HG02852 (cell line): ENCODE measurements around the gene MYL9.

Experiments used
- ATAC-seq: cut with Tn5 transposase; IDR thresholded peaks from one replicate; pipeline ENCODE4 v1.9.1; 2021; ENCODE audit warnings: mild to moderate bottlenecking, moderate library complexity; ENCODE audit not compliant: unreplicated experiment

MYL9 gene

DNA sequence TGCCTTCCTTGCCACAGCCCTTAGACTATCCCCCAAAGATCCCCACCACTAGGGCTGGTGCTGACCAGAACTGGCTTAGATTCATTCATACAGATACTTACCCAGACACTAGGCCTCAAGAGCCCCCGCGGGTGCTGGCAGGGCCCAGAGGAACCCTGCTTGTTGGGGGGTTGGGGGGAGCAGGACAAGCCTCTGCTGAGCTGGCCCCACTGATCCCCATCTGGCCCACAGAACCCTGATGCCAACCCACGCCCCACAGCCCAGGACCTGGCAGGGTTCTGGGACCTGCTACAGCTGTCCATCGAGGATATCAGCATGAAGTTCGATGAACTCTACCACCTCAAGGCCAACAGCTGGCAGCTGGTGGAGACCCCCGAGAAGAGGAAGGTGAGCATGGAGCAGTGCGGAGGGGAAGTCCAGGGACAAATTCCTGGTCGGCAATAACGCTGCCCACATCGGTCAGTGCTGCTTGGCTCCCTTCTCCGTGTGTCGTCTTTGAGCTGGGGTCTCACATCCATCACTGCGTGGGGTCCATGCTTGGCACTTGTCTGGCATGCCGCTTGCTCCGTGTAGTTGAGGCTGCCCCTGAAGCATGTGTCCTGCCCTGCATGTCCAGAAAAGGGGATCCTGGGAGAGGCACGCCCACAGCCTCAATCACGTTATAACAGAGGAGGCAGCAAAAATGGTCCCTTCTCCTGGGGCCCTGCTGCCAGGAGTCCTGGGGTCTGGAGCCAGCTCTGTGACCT lies 15.5 kb upstream of the MYL9 start:
- no peak for ATAC-seq

DNA sequence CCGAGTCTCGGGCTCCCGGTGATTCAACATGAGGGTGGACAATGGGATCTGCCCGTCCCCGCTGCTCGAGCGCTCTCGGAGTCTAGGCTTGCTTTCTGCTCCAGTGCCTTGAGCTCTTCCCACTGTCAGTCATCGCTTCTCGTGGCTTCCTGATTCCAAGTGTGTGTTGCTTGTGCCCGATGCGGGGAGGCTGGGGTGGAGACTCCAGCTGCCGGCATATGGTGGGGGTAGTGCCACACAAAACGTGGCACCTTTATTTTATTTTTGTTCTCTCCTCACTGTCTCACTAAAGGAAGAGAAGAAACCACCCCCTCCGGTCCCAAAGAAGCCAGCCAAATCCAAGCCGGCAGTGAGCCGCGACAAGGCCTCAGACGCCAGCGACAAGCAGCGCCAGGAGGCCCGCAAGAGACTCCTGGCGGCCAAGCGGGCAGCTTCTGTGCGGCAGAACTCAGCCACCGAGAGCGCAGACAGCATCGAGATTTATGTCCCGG lies 14.8 kb upstream of the MYL9 start:
- ATAC-seq = no peak

GRCh38 chr20:36527331-36528125 lies 13.8 kb upstream of the MYL9 start:
- ATAC-seq = no peak

- ATAC-seq = no peak
Measured at GRCh38 chr20:36528176-36528874, 13.0 kb upstream of the MYL9 start.

DNA sequence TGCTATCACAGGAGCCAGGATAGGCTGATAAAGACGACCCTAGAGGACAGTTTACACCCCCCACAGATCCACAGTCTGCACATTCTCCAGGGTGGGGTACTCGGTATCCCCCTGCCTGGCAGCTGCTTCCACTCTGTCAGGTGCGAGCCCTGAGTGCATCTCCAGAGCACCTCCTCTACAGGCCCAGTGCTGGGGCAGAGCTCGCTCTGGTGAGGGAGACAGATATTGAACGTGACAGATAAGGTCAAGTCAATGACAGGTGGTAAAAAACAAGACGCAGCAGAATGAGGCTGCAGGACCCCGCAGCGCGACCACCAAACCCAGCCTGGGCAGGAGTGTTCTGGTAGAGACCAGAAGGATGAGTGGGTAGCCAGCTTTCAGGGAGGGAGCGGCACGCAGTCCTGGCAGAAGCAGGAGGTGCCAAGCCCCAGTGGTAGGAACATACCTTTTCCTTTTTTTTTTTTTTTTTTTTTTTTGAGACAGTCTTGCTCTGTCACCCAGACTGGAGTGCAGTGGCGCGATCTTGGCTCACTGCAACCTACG lies 12.4 kb upstream of the MYL9 start:
- ATAC-seq = no peak

DNA sequence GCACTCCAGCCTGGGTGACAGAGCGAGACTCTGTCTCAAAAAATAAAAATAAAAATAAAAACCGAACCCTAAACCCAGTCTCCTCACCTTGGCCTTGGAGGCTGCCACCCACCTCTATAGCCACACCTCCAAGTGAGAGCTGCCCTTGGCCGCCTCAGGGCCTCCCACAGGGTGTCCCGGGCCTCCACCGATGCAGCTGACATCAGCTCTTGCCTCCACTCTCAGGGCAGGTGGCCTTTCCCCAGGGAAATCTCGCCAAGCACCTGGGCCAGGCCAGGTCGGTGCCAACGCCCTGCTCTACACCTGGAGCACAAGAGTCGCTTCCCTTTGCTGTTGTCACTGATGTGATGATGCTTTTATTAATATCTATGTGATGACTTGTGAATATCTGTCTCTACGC lies 8.9 kb upstream of the MYL9 start:
- no peak for ATAC-seq

DNA sequence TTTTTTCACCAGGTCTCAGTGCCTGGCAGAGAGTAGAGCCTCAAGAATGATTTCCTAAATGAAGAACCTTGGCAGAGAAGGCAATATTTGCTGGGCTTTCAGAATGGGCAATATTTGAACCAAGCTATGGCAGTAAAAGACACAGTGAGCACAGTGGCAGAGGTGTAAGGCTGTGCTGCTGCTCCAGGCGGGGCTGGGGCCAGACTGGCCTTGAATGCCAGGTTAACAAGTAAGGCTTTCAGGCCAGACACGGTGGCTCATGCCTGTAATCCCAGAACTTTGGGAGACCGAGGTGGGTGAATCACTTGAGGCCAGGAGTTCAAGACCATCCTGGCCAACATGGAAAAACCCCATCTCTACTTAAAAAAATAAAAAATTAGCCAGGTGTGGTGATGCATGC lies 8.5 kb upstream of the MYL9 start:
- ATAC-seq = no peak

- ATAC-seq = no peak
Measured at GRCh38 chr20:36538026-36538722, 3.1 kb upstream of the MYL9 start.

DNA sequence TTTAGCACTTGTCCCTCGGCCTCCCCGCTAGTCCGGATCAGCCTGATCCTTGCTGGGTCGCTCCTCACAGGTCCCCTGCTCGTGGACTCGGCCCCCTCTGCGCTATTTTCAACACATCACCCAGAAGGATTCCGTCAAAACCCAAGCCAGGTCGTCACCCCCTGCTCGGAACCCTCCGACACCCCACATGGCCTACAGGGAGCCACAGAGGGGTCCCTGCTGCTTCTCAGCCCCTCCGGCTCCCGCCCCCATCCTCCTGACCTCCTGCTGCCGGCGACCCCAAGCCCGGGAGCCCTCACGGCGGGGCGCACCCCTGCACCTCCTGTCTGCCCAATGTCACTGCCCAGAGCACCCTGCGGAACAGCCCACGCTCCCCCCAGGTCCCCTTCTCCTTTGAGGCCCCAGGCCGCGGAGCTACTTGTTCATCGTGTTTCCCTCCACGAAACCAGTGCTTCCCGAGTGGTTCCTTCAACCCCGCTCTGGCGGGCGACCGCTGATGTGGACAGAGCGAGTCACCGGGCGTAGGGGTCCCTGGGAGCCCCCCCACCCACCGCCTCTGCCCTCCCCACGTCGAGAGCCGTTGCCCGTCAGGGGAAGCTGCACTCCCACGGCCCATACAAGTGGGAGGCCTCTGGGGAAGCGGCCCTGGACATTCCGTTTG lies 638 bp upstream of the MYL9 start:
- no peak for ATAC-seq

GRCh38 chr20:36541768-36542488 lies 609 bp downstream of the MYL9 start:
- ATAC-seq = no peak

- ATAC-seq = no peak
Measured at GRCh38 chr20:36542516-36543183, 1.3 kb downstream of the MYL9 start.

DNA sequence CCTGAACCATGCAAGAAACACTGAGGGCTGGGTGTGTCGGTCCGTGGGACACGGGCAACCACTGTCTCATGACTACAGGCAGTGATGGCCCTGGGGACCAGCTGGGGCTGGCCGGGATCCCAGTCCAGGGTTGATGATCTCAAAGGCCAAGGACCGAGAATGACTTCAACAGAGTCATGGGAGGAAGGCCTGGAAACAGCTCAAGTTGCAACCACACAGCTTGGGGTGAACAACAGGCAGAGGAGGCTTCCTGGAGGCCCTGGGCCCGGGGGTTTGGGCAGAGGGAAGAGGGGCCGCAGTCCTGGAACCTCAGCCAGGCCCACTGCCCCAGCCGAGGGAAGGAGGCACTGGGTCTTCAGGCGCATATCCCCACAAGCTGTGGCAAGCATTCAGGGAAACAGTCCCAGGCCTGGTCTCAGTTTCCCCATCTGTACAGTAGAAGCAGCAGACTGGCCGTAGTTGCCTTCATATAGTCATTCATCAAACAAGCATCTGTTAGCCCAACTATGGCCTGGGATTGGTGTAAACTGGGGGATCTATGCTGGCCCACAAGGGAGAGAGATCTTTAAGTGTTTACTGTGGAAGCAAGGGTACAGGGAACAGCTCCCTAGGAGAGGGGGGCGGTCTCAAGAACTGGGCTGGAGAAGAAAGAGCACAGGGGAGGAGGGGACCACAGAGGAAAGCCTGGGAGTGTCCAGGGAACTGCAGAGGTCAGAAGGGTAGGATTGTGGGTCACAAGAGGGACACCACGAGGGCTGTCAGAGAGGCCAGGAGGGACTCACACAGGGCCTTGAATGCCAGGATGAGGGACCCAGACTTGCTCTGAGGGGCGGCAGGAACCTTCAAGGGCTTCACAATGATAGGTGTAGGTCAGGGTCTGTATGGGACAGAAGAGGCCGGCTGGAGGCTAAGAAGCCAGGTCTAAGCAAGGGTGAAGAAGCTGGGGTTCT lies 2.1 kb downstream of the MYL9 start:
- no peak for ATAC-seq

DNA sequence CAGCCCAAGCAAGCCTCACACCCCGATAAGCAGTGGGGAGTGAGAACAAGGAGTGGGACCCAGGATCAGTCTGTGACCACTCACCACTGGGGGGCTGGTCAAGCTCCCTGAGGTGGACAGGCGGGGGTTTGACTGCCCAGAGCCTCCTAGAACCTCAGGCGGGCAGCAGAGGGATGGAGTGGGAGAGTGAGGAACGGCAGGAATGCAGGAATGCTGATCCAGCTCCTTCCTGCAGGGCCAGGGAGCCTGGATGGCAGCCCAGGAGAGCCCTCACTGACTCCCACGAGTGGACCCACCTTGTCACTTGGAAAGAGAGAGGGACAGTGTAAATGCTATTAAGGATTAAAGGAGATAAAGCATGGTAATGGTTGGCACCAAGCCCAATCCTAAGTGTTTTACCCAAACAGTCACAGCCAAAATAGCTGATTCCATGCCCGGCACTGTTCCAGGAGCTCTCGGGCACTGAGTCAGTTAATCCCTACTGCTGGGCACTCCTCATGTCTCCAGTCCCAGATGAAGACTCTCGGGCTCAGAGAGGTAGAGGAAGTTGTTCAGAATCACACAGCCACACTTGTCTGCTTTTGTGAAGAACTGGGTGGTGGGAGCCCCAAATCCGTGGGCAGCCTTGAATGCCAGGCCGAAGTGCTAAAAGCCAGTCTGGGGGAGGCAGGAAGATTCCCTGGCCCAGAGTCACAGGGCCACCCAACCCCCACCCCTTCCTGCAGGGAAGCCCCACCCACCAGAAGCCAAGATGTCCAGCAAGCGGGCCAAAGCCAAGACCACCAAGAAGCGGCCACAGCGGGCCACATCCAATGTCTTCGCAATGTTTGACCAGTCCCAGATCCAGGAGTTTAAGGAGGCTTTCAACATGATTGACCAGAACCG lies 3.1 kb downstream of the MYL9 start:
- ATAC-seq = no peak

DNA sequence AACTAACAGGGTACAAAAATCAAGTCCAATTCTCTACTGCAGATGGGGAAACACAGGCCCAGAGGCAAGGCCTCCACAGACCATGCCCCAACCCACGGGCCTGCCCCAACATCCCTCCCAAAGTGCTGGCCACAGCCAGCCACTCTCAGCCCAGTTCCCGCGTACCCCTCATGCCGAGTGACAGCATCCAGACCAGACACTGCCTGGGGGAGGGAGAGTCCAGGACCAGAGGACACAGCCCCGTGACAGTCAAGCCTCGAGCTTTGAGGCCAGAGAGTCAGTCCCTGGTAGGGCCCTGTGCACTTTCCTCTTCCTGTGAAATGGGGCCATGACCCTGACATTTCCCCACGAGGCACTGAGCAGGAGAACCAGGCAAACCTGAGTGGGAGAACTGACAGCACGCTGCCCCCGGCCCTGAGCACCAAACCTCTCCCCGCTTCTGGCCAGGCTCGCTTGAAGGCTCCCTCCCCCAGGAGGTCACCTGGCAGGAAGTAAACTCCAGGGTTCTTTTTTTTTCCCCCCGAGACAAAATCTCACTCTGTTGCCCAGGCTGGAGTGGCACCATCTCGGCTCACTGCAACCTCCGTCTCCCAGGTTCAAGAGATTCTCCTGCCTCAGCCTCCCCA lies 4.9 kb downstream of the MYL9 start:
- no peak for ATAC-seq

GRCh38 chr20:36547186-36548005 lies 6.1 kb downstream of the MYL9 start:
- ATAC-seq = no peak

DNA sequence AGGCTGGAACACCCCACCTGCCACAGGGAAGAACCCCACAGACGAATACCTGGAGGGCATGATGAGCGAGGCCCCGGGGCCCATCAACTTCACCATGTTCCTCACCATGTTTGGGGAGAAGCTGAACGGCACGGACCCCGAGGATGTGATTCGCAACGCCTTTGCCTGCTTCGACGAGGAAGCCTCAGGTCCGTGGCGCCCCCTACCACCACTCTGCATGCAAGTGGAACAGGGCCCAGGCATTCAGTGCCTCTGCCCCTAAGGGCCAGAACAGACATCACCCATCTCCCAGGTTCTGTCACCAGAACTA lies 6.6 kb downstream of the MYL9 start:
- no peak for ATAC-seq
